NCI-H2227 treated with DMSO at 0.1 percent for 48 hours (cell line): ENCODE measurements around the gene CCNY.

Experiments
- DNase-seq: peaks from one replicate; lab custom pipeline; 2025; lab: John Stamatoyannopoulos, UW

CCNY gene

DNA sequence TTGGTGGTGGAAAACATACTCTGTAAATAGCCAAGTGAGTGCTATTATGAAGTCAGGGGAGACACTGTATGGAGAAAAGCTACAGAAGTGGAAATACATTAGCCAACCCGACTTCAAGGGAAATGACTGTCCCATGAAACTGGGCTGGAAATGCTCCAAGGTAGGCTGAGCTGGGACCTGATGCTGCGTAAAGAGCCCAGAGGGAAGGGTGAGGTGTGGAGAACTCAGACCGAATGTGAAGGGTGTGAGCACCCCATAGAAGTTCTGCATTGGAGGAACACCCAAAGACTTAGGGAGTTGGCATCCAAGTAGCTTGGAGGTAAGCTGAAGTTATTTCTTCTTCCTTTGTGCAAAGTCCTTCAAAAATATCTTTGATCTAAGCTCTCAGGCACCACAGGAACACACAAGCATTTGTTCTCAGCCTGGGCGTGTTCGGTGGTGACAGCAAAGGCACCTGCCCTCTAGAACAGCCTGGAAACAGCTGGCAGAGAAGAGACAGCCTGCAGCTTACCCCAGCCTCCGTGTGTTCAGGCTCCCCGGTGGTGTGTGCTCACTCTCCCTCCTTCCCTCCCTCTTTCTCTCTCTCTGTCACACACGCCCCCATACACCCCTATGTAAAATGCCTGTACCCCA is 249.7 kb downstream of the CCNY start:
- no peak for DNase-seq

GRCh38 chr10:35588836-35589235 is 252.5 kb downstream of the CCNY start:
- DNase-seq, result no peak

GRCh38 chr10:35592441-35592840 is 256.1 kb downstream of the CCNY start:
- DNase-seq, result no peak

DNA sequence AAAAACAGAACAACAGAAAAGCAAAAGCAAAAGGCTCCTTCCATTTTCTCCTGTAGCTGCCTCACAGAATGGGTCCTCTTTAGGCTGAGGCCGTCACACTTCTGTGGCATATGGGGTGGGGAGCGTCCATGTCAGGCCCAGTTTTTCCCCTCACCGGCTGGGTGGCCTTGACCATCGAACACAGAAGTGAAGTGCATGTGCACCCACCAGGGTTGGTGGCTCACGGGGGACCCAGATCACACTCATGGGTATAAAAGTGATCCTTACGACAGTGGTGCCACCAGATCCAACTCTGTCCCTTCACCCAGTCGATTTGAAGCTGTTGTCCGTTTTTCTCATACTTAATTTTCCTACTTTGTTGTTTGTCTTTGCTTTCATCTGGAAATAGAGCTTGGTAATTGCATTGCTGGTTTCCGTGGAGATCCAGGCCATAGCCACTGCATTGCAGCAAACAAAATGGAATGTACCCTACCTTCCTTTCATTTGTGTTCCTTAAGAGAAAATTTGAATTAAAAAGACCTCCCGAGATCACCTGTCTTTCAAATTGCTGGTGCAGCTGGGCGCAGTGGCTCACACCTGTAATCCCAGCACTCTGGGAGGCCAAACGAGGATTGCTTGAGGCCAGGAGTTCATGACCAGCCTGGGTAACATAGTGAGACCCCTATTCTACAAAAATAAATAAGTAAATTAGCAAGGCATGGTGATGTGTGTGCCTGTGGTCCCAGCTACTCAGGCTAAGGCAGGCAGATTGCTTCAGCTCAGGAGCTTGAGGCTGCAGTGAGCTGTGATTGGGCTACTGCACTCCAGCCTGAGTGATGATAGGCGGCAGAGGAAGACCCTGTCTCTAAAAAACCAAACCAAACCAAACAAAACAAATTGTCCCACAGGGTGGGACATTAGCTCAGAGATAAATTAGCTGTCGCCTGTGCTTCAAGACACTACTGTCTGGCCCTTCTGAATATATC is 258.1 kb downstream of the CCNY start:
- no peak for DNase-seq

- no peak for DNase-seq
Measured at GRCh38 chr10:35595106-35595505, 258.8 kb downstream of the CCNY start.

DNA sequence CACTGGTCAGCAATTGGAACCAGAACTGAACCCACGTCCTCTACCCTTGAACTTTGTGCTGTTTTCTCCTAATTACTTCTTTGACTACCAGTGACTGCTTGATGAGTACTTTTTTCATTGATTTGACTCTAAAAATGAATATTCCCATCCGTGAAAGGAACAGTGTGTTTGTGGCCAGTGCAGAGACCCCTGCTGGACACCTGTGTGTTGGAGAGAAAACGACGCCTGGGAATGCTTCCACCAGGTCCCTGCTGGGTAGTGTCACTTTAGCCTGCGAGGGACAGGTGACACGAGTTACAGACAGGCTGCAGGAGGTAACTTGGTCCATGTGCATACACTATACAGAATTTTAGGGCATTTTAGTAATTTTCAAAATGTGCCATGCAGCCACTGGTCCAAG is 262.1 kb downstream of the CCNY start:
- no peak for DNase-seq

DNA sequence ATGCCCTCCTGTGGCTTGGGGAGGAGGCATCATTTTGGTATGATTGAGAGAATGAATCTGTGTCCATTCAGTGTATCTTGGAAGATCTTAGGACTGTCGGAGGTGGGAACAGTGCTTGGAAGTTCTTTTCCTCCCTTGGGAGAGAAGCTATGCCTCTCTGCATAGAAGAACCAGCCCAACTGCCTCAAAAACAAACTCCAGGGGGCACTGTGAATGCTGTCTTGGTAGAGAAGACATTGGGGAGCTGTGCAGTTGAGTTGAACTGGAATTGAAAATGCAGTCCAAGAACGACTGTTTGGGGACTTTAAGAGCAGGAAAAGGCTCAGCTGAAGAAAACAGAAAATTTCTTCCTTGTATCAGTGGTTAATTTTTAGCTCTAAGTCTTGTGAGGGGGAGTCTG is 263.9 kb downstream of the CCNY start:
- DNase-seq, result no peak

DNA sequence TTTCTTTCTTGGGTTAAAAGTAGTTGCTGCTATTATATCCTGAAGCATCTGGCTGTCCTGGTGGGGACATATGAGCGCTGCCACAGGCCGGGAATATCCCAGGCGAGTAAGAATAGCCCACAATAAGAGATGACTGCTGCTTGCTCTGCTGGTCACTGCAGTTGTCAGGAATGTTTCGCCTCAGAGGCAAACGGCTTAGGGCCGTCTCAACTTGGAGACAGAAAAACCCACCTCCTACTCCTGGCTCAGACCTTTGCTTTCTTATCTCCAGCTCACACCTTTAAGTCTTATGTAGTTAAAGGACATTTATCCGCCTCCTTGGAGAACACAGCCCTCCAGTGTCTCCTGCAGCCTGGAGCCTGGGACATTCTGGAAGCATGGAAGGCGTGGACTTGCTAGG is 268.9 kb downstream of the CCNY start, which contains the start of gene GJD4:
Gene GJD4, plus strand, starts transcription at position 151 of the 400 bp plus-strand sequence. Its CDS starts 227 bp downstream, at position 378.
- DNase-seq, result no peak

DNA sequence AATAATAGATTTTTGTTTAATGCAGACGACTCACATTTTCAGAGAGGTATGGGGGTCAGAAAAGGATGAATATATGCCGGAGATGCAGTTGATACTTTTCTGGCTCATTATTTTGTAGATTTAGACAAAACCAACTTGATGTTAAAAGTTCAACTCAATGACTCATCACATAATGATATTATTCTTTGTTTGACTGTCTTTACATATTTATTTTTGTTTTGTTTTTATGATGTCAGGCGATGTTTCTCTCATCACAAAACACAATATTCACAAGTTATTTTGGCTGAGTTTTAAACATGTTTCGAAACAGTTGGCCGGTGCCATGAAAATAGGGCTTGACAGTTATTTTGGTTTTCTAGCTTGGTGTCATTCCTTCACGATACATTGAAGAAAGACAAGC is 270.1 kb downstream of the CCNY start:
- no peak for DNase-seq

- DNase-seq, result no peak
Measured at GRCh38 chr10:35607475-35608327, 271.4 kb downstream of the CCNY start.

DNA sequence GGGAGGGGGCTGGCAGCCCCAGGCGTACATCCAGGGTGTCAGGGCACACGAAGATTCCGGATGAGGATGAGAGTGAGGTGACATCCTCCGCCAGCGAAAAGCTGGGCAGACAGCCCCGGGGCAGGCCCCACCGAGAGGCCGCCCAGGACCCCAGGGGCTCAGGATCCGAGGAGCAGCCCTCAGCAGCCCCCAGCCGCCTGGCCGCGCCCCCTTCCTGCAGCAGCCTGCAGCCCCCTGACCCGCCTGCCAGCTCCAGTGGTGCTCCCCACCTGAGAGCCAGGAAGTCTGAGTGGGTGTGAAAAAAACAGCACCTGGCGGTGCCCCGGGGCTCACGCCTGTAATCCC is 272.0 kb downstream of the CCNY start:
- DNase-seq, result no peak

DNA sequence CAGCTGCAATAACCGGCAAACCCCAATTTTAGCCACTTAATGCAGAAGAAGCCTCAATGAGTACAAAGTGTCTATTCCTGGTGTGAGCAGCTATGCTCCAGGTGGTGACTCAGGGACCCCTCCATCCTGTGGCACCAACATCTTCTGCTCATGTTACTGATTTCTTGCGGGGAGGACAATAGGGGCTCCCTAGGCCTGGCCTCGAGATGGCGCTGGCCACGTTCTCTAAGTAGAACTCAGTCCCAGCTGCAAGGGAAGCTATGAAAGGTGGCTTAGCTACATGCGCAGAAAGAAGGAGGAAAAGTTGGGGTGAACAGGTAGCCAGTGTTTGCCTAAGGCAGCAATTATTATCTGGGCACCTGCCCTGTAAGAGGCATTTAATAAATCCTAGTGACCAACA is 275.4 kb downstream of the CCNY start:
- no peak for DNase-seq

DNA sequence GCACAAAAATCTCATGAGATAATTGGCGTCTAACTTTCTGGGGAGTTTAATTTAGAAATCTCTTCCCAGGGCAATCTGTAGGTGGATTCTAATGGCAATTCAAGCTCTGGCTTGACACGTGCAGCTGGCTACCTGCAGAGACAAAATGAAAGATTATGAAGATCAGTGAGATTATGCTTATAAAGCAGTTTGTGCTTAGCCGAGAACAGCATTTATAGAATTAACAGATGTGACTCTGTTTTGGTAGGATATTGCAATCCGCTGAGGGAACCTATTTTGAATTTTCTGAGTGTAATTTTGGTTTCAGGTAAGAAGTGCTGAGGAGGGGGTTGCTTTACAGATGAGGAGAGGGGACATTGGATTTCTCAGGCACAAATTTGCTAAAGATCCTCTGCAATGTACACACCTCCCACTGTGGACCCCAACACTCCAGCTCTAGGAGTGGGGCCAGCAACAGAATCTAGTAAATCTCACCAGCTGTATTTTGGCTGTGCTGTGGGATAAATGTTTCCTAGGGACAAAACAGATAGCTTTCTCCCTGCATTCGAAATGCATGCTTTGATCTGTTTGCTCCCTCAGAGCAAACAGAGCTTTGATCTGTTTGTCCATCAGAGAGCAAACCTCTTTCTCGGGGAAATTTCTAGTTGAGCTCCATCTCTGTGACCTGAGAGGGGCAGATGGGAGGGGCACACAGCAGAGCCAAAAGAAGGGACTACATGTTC is 276.2 kb downstream of the CCNY start:
- DNase-seq, result no peak

DNA sequence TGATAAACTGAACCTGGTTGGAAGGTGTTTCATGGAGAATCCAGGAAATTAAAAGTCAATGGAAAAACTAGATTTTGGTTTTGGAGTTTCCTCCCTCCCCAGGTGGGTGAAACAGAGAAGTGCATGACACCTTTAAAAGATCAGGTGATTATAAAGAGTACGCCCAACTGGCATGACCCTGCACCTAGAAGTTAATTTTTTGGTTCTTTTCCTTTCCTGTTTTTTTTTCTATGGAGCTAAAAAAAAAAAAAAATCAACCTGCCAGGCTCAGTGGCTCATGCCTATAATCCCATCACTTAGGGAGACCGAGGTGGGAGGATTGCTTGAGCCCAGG is 276.8 kb downstream of the CCNY start:
- DNase-seq, result no peak

DNA sequence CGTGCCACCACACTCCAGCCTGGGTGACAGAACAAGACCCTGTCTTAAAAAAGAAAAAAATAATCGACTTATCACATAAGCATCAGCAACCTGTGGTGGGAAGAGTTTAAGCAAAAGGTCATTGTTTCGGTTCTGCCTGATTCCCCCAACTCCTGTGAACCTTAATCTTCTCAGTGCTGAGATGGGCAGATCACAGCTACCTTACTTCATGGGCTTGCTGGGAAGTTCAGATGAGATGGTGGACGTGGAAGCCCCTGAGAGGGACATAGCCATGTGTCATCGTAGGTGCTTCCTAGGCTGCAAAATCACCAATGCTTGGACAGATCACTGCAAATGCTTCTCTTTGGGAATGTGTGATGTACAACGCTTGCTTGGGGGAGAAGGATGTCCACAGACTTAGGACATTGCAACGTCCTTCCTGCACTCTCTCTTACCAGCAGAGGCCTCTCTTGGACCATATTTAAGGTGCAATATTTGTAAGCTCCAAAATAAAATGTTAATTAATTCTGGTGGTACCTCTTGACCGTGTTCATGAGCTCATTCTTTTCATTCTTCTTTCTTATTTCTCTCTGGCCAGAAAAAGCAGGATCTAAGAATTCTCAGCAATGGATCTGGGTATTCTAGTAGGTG is 277.4 kb downstream of the CCNY start:
- DNase-seq, result no peak

GRCh38 chr10:35614312-35614711 is 278.0 kb downstream of the CCNY start:
- DNase-seq, result no peak
